HUES6 (cell line): Measurements from ENCODE around the gene FAM217A.
"Not testable (repeated sequence)": the region's sequence is repeated elsewhere in the genome, so short reads cannot be mapped to it uniquely, and the experiment has no call there.

Experiments used
- H3K27ac ChIP-seq: 2 replicates; pipeline ENCODE4 v1.7.0; 2013; ENCODE audit warnings: low read depth, mild to moderate bottlenecking, low read length, inconsistent platforms
- H3K27me3 ChIP-seq: 2 replicates; pipeline ENCODE4 v1.6.1; 2013; ENCODE audit warnings: low read length; ENCODE audit not compliant: control insufficient read depth, insufficient read depth
- H3K36me3 ChIP-seq: 2 replicates; pipeline ENCODE4 v1.6.1; 2013; ENCODE audit warnings: low read length; ENCODE audit not compliant: control insufficient read depth, insufficient read depth
- H3K4me1 ChIP-seq: 2 replicates; pipeline ENCODE4 v1.6.1; 2013; ENCODE audit warnings: low read length; ENCODE audit not compliant: control insufficient read depth, insufficient read depth
- H3K4me3 ChIP-seq: 2 replicates; pipeline ENCODE4 v1.5.1; 2013; ENCODE audit warnings: low read depth, low read length
- H3K9ac ChIP-seq: one replicate; pipeline ENCODE4 v1.6.1; 2013; ENCODE audit warnings: mild to moderate bottlenecking, low read length
- H3K9me3 ChIP-seq: 2 replicates; pipeline ENCODE4 v1.6.1; 2013; ENCODE audit warnings: low read depth, low read length; ENCODE audit not compliant: control insufficient read depth, insufficient read depth

The FAM217A gene

GRCh38 chr6:4108561-4109093, 29.7 kb upstream of the FAM217A start:
- Histone ChIP-seq H3K27ac (no peak overlapping the region), H3K9me3 (peaks cover 5% of the 10 kb centered on the region; the same call in 1 of the 2 replicates), H3K4me3 (no peak overlapping the region), H3K9ac (no peak overlapping the region), H3K36me3 (no peaks in the 10 kb centered on the region), H3K27me3 (no peaks in the 10 kb centered on the region), H3K4me1 (no peaks in the 10 kb centered on the region)

DNA sequence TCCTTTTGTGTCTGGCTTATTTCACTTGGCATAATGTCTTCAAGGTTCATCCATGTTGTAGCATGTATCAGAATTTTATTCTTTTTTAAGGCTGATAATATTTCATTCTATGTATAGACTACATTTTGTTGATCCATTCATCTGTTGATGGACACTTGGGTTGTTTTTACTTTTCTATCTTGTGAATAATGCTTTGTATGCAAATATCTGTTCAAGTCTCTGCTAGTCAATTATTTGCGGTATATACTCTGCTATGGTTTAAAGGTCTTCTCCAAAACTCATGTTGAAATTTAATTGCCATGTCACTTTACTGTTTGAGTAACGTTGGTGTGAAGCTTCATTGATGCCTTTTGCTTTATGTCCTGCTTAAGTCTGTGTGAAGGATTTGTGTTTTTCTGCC, 28.9 kb upstream of the FAM217A start:
- Histone ChIP-seq H3K27me3 (no peaks in the 10 kb centered on the region), H3K27ac (no peak overlapping the region), H3K9ac (no peak overlapping the region), H3K36me3 (no peaks in the 10 kb centered on the region), H3K4me3 (no peak overlapping the region), H3K4me1 (no peaks in the 10 kb centered on the region), H3K9me3 (0 out of 2 replicates have a peak, but pooled peaks cover 5% of the 10 kb centered on the region)

- no peaks in the 10 kb centered on the region for H3K9me3 ChIP-seq
- no peaks in the 10 kb centered on the region for H3K4me1 ChIP-seq
- H3K9ac ChIP-seq, result no peak overlapping the region
- no peak overlapping the region for H3K4me3 ChIP-seq
- no peaks in the 10 kb centered on the region for H3K36me3 ChIP-seq
- no peak overlapping the region for H3K27ac ChIP-seq
- H3K27me3 ChIP-seq, result no peaks in the 10 kb centered on the region
These were observed 27.1 kb upstream of the FAM217A start for GRCh38 chr6:4105980-4106536.

- H3K27me3 ChIP-seq, result no peaks in the 10 kb centered on the region
- no peaks in the 10 kb centered on the region for H3K36me3 ChIP-seq
- H3K9me3 ChIP-seq, result no peaks in the 10 kb centered on the region
- no peak overlapping the region for H3K9ac ChIP-seq
- no peaks in the 10 kb centered on the region for H3K4me1 ChIP-seq
- H3K4me3 ChIP-seq, result no peak overlapping the region
- no peak overlapping the region for H3K27ac ChIP-seq
These were observed 25.0 kb upstream of the FAM217A start for GRCh38 chr6:4103929-4104328.

DNA sequence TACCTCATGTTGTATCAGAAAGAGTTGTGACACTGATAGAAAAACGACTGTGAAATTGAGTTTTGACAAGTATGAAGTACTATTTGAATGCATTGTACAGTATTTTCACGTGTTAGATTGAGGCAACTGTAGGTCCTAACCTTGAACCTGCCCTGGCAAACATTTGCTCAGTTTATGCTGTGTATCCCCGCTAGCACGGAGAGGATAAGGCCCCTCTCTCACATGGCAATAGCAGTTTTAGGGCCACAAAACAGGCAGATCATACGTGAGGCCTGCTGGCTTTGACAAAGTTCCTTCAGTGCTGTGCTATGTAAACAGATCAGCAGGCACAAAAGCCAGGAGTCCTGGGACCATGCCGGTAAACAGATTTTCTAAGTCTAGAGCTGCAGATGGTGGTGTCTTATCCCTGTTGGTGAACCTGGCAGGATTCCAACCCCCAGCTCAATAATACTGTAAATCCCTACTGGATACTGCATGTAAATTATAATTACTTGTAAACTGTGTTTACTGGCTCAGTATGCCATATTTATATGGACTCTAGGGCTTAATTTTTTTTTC, 23.8 kb upstream of the FAM217A start:
- Histone ChIP-seq H3K27ac (no peak overlapping the region), H3K4me3 (no peak overlapping the region), H3K9ac (no peak overlapping the region), H3K27me3 (no peaks in the 10 kb centered on the region), H3K9me3 (no peaks in the 10 kb centered on the region), H3K4me1 (no peaks in the 10 kb centered on the region), H3K36me3 (no peaks in the 10 kb centered on the region)

DNA sequence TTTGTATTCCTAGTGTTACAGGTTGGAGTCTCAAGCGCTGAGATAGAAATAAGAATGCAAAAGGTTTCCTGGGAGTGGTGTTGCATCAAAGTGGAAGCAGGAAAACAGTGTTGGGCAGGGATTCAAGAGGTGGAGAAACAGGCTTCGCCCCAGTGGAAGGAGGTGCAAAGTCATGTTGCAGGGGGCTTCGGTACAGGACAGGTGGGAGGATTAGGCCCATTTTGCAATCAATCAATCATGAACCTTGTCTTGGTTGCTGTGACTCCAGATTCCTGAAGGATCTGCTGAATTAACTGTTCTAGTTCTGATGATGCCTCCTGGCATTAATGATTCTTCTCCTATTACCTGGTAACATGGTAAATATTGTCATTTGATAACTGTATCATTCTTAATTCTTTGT, 22.4 kb upstream of the FAM217A start:
- H3K9ac ChIP-seq, result no peak overlapping the region
- H3K27me3 ChIP-seq, result no peaks in the 10 kb centered on the region
- no peaks in the 10 kb centered on the region for H3K4me1 ChIP-seq
- H3K9me3 ChIP-seq, result no peaks in the 10 kb centered on the region
- no peak overlapping the region for H3K4me3 ChIP-seq
- no peaks in the 10 kb centered on the region for H3K36me3 ChIP-seq
- no peak overlapping the region for H3K27ac ChIP-seq

DNA sequence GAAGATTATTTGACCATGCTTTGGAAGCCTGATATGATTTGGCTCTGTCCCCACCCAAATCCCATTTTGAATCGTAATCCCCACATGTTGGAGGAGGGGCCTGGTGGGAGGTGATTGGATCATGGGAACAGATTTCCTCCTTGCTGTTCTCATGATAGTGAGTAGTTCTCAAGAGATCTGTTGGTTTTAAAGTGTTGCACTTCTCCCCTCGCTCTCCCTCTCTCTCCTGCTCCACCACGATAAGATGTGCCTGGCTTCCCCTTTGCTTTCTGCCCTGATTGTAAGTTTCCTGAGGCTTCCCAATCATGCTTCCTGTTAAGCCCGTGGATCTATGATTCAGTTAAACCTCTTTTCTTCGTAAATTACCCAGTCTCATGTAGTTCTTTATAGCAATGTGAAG, 21.7 kb upstream of the FAM217A start:
- Histone ChIP-seq H3K4me3 (no peak overlapping the region), H3K27ac (no peak overlapping the region), H3K4me1 (no peaks in the 10 kb centered on the region)

DNA sequence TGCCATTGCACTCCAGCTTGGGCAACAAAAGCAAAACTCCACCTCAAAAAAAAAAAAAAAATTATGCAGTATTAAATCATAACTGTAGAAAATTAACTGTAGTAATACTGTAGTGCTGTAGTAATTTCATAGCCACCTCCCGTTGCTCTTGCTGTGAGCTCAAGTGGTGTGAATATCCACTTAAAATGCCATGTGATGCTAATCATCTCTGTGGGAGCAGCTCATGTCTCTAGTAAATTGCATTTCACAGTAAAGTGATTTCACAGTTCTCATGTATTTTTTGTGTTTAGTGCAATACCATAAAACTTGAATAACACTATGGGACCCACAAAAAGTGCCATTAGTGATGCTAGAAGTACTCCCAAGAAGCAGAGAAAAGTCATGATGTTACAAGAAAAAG, 14.4 kb upstream of the FAM217A start:
- Histone ChIP-seq H3K27ac (no peak overlapping the region), H3K9ac (no peak overlapping the region), H3K27me3 (no peaks in the 10 kb centered on the region), H3K4me1 (no peaks in the 10 kb centered on the region), H3K9me3 (0 out of 2 replicates have a peak, but pooled peaks cover 3% of the 10 kb centered on the region), H3K36me3 (no peaks in the 10 kb centered on the region), H3K4me3 (no peak overlapping the region)

More for the DNA sequence above, 21.7 kb upstream of the FAM217A start:
- Histone ChIP-seq H3K9ac (no peak overlapping the region), H3K27me3 (no peaks in the 10 kb centered on the region), H3K36me3 (no peaks in the 10 kb centered on the region), H3K9me3 (no peaks in the 10 kb centered on the region)

- Histone ChIP-seq H3K4me1 (no peaks in the 10 kb centered on the region), H3K4me3 (no peak overlapping the region), H3K27me3 (no peaks in the 10 kb centered on the region), H3K36me3 (no peaks in the 10 kb centered on the region), H3K9ac (no peak overlapping the region), H3K27ac (no peak overlapping the region), H3K9me3 (0 out of 2 replicates have a peak, but pooled peaks cover 3% of the 10 kb centered on the region)
These were observed 13.0 kb upstream of the FAM217A start for GRCh38 chr6:4091941-4092340.

- not testable (repeated sequence) for H3K9ac ChIP-seq, H3K27me3 ChIP-seq, H3K4me1 ChIP-seq, H3K36me3 ChIP-seq, H3K9me3 ChIP-seq, H3K27ac ChIP-seq, H3K4me3 ChIP-seq
These were observed 11.1 kb upstream of the FAM217A start for GRCh38 chr6:4090043-4090442.

- 0 out of 2 replicates have a peak, but pooled peaks cover 3% of the 10 kb centered on the region for H3K9me3 ChIP-seq
- no peaks in the 10 kb centered on the region for H3K36me3 ChIP-seq
- H3K9ac ChIP-seq, result no peak overlapping the region
These were observed 9.8 kb upstream of the FAM217A start for GRCh38 chr6:4088704-4089103.

More at GRCh38 chr6:4088704-4089103, 9.8 kb upstream of the FAM217A start:
- H3K27me3 ChIP-seq, result no peaks in the 10 kb centered on the region
- no peak overlapping the region for H3K4me3 ChIP-seq
- no peaks in the 10 kb centered on the region for H3K4me1 ChIP-seq
- H3K27ac ChIP-seq, result no peak overlapping the region
